DMS114 treated with DMSO at 0.1 percent for 48 hours (cell line): ENCODE data around the gene TICRR.

ENCODE experiments used
- DNase-seq: peaks from one replicate; lab custom pipeline; 2025; ENCODE audit not compliant: unreplicated experiment; lab: John Stamatoyannopoulos, UW

The TICRR gene

GRCh38 chr15:89628806-89629715 is 53.8 kb downstream of the TICRR start:
- no peak for DNase-seq

DNA sequence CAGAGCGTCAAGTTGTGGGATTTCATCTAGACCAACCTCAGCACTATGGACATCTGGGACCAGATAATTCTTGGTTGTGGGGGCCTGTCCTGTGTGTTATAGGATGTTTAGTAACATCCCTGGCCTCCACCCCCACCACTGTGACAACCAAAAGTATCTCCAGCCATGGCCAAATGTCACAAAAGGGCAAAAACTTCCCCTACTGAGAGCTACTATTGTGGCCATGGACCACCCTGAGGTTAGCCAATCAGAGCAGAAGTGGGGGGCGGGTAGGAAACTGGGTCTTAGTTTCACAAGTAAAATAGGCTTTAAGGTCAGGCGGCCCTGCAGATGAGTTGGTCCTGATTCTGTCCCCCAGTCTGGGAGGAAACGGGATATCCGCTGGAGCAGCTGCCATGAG is 54.6 kb downstream of the TICRR start:
- DNase-seq, result no peak

DNA sequence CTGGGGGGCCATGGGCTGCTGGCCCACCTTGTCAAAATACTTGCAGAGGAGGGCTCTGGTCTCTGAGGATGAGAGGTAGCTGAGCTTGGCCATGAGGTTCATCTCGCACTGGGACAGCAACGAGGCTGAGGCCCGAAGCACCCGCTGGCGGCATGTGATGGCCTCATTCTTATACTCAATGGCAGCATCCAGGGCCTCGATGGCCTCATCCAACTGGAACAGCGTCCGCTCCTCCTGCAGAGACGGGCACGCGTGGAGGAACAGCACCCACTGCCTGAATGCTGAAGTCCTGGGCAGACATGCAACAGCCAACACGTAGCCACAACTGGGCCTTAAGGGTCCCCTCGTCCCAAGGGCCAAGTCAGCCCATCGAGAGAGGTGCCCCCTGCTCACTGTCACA is 55.0 kb downstream of the TICRR start:
- no peak for DNase-seq

GRCh38 chr15:89630974-89631901 is 56.0 kb downstream of the TICRR start:
- DNase-seq, result no peak

GRCh38 chr15:89631902-89632264 is 56.6 kb downstream of the TICRR start:
- no peak for DNase-seq

DNA sequence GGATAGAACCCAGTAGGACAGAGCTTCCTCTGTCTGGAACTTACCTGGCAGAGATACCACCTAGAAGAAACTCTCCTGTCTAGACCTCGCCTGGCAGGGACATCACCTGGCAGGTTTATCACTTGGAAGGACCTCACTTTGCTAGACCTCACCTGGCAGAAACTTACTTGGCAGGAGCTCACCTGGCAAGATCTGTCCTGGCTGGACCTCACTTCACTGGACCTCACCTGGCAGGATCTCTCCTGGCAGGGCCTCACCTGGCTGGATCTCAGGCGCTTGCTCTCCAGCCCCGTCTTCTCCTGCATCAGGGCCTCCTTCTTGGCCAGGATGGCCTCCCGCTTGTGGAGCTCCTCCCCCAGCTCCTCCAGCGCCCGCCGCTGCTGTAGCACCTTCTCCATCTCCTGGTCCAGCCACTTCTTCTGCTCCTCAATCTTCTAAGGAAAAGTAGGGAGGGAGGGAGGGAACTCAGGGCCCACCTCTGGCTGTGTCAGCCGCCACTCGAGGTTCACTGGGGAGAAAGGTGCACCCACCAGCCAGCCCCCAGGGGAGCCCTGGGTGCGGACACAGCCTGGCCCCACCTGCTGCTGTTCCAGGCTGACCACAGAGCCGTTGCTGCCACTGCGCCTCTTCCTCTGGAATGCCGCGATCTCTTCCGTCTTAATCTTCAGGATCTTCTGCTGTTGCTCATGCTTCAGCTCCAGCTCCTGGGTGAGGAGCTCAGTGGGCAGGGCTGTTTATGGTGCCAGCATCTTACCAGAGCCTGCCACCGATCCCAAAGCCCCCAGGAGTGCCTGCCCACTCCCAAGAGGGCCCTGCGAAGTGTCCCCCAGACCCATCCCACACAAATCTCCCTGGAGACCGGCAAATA is 57.5 kb downstream of the TICRR start:
- no peak for DNase-seq

DNA sequence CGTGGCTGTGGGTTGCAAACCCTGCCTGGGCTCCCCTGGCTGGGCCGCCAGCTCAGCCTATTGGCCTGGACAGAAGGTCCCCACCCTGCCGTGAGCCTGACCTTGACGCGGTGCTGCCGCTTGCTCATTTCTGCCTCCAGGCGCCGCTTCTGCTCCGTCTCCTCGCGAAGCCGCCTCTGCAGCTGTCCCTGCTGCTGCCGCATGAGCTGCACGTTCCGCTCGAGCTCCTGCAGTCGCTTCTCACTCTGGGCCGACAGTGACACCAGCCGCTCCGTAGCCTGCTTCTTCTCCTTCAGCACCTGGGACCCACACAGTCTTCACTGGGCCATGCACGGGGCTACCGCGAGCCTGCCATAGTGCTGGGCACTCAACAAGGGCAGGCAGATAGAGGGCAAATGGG is 58.3 kb downstream of the TICRR start:
- DNase-seq, result no peak

DNA sequence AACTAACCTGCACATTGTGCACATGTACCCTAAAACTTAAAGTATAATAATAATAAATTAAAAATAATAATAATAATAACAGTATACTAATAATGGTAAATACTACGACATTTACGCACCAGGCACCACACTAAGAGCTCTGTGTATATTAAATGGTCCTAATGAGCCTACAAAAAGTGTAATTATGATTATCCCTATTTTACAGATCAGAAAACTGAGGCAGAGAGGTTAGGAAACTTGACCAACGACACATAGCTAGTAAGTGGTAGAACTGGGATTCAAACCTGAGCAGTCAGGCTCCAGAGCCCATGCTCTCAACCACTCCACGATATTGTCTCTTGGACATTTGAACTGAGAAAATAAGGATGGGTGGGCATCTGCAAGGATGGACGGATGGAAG is 65.0 kb downstream of the TICRR start:
- no peak for DNase-seq

- no peak for DNase-seq
Measured at GRCh38 chr15:89641053-89641452, 65.8 kb downstream of the TICRR start.

GRCh38 chr15:89642106-89642505 is 66.8 kb downstream of the TICRR start:
- DNase-seq, result no peak

DNA sequence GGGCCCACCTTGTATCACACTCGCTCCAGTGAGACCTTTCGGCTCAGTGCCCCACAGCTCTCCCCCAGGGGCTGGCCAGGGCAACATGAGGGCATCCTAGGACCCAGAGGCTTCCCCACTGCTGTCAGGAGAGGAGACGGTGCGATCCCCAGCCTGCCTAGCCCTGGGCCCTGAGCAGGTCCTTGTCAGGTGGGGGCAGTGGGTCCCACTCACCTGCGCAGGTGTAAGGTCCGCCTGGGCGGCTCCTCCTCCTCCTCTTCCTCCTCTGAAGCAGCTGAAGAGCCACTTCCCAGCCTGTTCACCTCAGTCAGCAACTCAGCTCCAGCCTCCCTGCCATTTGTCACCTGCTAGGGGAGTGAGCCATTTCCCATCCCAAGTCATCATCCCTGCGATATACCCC is 70.4 kb downstream of the TICRR start:
- no peak for DNase-seq

GRCh38 chr15:89646416-89647141 is 71.3 kb downstream of the TICRR start:
- no peak for DNase-seq

DNA sequence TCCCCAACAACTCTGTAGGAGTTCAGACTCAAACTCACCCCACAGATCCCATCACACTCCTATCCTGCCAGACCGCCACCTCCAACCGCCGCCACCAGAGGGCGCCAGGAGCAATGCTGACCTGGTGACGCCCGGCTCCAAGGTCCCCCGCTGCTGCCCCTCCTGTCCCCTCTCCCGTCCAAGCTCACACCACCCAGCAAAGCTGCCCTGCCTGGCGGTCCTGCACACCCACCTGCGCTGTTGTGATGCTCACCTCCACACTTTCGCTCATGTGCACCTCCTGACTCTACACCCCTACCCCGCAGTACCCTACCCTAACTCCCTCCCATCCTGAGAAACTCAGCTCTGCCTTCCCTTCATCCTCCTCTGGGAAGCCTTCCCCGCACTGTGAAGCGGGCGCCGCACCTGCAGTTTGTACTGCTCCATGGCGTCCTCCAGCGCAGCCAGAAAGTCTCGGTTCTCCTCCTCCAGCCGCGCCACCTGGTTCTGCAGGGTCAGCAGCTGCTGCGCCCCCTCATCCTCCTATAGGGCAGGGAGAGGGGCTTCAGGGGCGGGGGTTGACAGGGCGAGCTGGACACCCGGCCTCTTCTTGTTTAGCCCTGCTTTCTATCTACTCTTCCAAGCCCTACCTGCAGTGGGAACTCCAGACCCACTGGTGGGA is 72.1 kb downstream of the TICRR start:
- peak; percentile 36 for DNase-seq

GRCh38 chr15:89648106-89649012 is 73.1 kb downstream of the TICRR start:
- DNase-seq, result no peak

GRCh38 chr15:89649013-89649625 is 73.8 kb downstream of the TICRR start:
- no peak for DNase-seq

DNA sequence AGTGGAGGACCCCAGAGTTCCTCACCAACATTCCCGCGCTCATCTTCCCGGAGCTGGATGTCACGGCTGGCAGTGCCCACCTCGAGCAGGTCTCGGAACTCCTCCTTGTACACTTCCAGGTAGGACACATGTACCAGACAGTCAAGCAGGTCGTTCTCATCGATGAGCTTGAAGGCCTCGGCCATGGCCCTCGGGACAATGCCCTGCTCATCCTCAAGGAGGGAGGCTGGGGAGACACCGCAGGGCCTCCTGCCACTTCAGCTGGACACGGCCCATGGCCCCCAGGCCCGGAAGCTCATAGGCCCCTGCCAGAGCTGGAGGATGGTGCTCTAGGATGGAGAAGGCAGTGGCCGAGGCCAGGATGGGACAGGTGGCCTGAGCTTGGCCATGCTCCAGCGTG is 74.4 kb downstream of the TICRR start:
- no peak for DNase-seq

GRCh38 chr15:89652131-89652530 is 76.9 kb downstream of the TICRR start:
- no peak for DNase-seq

- no peak for DNase-seq
Measured at GRCh38 chr15:89652666-89653065, 77.4 kb downstream of the TICRR start.
